Mesenteric fat pad (tissue), 1 donor: Measurements from ENCODE around the gene NKIRAS2. TPM values are rescaled to one million over a fixed set of nuclear protein-coding genes. Genes with fewer than 3 reads are reported as not detected.

Experiments
- DNase-seq: peaks from one replicate; pipeline ENCODE4 v3.0.0-alpha.2; 2020; ENCODE audit warnings: low spot score
- total RNA-seq: library from RNA; stranded (reverse); fragmentation: NEBNext Ultra II Directional; extraction: Animal tissue kit (Norgen Biotek cat#: 25700); gene quantifications from one replicate; pipeline ENCODE4 v1.2.1, GENCODE V29; 2021
- donor health status: DM: yes; HTN: yes; CAD: no.

The NKIRAS2 gene
- total RNA-seq, 1 donor from 2014 or later, result 30.9 TPM

DNA sequence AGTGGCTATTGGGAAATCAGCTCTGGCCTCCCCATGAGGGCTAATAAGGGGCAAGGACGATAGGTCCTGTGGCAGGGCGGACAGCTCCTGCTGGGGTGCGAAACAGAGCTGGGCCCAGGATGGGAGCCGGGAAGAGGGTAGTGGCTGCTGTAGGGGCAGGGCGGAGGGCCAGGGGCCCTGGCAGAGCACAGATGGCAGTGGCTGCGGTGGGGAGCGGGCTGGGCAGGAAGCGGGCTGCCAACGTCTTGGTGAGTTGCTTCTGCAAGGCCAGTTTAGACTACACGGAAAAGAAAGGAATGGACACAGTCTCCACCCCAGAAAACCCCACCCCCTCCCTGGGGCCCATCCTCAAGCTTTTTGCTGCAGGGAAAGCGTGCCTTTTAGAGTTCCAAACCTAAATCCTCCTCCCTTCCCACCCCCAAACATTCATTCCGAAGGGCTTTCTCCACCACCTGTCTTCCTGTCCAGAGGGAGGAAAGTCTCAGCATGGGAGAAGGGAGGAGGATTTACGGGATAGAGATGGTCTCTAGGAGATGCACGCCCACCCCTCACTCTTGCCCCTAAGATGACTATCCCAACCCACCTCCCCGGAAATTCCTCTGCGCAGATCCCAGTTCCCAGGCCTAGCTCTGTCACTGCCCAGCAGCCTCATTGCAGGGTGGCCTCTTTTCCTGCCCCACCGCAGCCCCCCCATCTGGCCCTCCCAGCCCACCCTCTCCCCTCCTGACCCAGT is 7.1 kb downstream of the NKIRAS2 start:
- no peak for DNase-seq

DNA sequence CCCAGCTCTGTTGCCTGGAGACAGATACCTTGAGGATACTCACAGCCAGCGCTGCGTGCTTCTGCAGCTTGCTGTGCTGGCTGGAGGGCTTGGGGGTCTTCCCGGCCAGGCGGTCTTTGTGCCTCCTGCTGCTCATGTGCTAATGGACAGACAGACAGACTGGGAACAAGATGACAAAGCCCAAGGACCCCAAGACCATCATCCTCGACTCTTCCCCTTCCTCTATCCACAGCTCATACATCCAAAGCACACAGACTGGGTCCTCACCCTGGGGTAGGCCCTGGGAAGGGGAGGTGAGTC is 7.7 kb downstream of the NKIRAS2 start:
- DNase-seq, result no peak

DNA sequence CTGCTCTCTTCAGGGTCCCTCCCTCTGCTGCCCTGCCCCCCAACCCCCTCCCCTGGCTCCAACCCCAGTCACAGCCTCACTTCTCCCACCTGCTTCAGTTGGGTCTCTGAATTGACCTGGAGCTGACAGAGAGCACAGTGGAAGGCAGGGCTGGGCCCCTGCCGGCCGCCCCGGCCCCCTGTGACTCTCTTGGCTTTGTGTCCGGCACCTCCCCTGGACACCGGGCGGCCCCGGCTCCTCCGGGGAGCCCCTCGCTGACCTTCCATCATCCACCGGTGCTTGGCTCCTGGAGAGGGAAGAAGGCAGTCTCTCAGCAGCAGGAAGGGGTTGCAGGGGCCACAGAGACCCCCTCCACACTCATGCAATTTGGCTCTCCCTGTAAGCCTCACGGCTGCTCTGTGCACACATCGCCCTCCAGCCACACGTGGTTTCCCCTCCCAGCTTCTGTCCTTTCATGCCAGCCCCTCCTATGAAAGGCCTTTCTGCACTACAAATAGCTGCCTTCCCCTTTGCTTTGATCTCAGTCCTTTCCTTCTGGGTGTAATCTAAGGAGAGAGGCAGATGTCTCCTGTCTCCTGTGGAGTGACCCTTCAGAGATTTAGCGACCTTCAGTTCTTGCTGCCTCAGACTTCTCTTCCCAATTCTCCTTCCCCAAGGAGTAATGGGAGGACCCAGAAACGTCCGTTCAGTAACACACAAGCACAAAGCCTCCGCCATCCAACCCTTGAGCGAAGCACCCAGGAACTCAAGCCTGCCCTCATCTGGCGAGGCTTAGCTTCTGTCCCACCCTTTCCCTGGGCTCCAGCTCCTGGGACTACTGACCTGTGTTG is 8.3 kb downstream of the NKIRAS2 start:
- DNase-seq, result no peak

DNA sequence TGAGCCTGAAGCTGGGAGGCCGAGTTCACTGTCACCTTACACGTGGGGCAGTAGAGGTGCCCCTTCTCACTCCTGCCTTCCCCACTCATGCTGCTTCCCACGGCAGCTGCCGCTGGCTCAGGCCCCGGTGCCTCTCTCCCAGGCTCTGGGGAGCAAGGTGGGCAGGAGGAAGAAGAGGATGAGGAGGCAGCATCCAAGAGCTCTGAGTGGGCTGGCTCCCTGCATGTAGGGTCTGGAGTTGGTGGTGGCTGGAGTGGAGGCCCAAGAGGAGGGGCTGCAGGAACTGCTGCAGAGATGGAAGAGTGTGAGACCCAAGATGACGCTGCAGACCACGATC is 8.9 kb downstream of the NKIRAS2 start:
- no peak for DNase-seq

DNA sequence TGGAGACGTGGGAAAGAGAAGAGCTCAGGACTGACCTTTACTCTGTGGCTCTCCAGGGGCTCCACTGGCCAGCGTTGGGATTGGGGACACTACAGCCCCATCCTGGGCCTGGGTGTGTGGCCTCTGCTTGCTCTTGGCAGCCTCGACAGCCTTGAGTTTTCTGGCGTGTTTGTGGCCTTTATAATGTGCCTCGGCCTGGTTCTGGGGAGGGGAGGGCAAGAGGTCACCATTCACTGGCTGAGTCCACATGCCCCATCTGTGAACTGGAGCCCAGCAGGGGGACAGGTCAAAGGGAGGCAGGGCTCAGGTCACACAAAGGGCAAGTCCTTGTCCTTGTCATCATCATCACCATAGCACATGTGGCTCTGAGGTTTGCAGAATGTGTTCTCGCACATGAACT is 11.7 kb downstream of the NKIRAS2 start:
- no peak for DNase-seq

DNA sequence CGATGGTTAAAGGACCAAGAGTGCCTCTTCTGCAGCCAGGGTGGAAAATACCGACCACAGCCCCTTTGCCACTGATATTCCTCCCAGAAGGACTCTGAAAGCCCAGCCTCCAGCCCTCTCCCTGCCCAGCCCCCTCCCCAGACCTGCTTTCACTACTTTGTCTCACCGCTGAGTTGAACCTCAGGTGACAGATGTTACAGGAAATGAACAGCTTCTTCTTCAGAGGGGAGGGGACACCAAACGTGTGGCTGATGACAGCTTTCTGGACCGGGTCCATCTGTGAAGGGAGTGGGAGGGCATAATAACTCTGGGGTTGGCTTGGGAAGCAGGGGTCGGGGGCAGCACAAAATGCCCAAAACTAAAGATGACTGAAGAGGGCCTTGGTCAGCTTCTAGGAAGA is 14.2 kb downstream of the NKIRAS2 start:
- DNase-seq, result no peak

DNA sequence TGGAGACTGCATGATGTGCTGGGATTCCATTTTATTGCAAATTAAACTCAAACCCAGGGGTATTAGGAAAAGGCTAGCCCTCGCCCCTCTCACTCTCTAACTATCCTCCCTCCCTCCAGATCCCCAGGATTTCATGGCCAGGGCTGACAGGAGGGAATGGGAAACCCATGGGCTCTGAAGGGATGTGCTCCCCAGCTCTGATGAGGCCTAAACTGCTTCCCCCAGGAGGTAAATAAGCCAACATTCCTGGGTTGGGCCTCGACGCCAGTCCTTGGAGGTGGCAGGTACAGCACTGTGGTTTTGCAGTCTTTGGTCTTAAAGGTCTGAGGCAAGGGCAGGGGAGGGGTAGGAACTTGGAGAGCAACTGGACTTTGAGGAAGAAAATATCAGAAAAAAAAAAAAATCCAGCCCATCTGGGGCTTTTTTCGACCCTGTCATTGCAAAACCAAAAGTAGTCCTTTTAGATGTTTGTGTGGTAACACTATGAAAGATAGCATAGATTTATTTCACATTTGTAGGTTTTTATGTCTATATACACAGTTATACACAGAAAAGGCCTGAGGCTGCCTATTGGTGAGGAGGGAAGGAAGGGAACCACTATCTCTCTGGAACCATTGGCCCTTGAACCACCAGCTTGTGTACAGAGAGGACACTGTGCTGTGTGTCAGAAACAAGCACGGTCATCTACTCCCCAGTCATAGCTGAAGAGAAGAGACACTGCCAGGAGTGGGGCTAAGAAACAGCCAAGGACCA is 18.5 kb downstream of the NKIRAS2 start:
- no peak for DNase-seq

DNA sequence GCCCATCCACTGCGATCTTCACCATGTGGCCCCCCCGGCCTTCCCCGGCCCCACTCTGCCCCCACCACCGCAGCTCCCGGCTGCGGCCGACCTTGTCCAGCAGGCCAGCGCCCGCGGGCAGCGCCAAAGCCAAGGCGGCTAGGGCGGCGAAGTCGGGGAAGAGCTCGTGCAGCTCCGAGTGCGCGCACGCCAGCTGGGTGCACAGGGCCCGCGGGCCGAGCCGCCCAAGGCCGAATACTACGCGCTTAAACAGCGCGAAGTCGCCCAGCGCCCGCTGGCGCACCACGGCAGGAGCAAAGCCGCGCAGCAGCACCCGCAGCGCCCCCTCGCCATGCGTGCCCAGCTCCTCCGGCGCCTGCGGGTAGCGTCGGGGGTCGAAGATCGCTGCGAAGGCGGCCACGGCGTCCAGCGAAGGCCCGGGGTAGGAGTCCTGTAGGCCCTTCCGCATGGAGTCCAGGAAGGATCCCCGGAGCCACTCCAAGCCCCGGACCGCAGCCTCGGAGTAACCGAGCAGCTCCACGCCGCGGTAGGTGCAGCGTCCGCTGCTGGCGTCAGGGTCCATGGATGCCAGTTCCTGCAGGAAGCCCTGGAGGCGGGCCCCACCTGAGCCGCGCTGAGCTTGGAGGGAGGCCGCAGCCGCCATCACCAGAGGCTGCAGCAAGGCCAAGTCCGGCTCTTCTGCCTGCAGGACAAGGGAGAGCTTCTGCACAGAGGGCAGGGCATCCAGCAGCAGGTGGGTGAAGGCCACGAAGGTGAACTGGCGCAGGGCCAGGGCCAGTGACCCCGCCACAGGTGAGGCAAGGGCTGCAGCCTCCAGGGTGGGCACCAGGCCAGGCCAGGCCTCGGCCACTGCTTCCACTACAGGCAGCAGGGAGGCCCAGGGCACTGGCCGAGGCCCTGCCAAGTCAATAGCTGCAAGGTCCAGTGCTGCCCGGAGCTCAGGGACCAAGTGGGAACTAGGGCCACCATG is 20.2 kb downstream of the NKIRAS2 start:
- no peak for DNase-seq

DNA sequence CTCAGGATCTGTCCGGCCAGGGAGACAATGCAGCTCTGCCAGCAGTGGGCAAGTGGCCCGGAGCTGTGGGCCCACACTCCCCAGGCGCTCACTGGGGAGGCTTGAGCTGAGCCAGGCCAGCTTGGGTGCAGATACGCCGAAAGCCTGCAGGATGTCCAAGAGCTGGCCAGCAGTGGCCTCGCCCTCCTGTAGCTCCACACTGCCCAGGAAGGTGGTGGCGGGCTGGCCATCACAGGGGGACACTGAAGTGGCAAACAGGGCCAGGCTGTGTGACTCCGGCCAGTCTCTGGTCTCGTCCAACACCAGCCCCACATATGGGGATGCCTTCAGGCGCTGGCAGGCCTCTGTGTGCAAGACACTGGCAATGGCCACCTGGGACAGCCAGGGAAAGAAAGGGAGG is 20.9 kb downstream of the NKIRAS2 start:
- DNase-seq, result no peak

DNA sequence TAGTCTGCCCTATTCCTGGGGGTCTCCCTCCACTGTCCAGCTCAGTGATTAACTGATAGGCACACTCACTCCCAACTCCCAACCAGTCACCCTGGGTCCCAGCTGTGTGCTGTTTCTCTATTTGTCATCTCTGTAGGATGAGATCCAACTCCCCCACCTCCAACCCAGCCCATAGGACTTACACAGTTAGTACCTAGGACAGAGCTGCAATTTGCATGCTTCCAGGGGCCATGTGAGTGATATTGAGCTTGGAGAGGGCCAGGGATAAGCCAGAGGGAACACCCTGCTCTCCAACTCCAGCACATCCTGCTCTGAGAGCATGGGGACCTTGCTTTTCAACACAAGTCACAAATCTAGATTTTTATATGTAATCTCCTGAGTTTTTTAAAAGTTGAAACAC is 21.7 kb downstream of the NKIRAS2 start:
- no peak for DNase-seq

DNA sequence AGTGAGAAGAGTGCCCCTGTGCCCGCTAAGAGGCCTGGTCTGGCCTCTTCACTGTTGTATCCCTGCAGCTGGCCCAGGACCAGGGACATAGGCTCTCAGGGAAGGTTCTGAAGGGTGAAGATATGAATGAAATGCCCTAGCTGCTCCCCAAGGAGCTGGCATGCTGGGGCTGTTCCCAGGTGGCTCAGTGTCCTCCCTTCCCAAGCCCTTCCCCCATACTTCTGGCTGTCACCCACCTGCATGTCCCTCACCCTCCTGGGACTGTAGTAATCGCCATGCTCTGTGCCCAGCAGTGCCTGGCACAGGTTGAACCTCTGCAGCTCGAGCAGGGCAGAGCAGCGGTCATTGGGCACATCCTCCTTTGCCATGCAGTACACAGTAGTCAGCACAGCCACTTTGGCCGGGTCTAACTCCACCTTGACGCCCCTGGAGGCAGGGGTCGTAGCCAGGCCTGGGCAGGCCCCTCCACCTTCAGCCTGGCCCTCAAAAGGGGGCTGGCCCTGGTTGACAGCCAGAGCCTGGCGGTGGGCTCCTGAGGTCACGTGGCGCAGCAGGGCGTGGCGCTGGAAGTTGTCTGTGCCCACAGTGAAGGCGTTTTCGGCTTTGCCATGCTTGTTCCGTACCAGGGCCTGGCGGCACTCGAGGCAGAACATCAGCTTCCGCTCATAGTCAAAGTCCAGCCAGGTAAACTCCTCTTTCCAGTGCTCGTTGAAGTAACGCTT is 22.9 kb downstream of the NKIRAS2 start:
- no peak for DNase-seq

DNA sequence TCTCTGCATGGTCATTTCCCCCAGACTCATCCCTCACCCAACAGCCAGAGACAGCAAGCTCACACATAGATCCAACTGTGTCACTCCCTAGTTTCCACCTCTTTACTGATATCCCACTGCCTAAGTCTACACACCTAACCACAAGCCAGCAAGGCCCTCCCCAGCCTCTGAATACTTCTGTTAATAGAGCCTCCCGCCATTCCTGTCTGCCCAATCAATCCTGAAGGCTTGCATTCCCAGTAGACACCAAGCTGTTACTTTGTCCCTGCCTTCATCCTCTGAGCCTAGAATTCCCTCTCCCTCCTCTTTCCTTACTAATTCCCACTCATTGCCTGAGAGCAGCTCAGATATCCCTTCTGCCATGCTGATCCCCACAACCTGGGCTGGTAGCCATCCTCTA is 25.8 kb downstream of the NKIRAS2 start:
- no peak for DNase-seq

DNA sequence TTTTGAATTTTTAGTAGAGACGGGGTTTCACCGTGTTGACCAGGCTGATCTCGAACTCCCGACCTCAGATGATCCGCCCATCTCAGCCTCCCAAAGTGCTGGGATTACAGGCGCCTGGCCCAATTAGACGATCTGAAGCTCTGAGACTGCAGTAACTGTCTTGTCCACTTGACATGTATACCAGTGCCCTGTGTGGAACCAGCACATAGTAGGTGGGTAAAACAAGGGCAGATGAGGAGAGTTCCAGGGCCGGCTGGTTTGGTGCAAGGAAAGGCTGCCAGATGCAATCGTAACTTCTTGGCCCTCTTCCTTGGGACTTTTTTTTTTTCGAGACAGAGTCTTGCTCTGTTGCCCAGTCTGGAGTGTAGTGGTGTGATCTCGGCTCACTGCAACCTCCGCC is 27.5 kb downstream of the NKIRAS2 start:
- no peak for DNase-seq

DNA sequence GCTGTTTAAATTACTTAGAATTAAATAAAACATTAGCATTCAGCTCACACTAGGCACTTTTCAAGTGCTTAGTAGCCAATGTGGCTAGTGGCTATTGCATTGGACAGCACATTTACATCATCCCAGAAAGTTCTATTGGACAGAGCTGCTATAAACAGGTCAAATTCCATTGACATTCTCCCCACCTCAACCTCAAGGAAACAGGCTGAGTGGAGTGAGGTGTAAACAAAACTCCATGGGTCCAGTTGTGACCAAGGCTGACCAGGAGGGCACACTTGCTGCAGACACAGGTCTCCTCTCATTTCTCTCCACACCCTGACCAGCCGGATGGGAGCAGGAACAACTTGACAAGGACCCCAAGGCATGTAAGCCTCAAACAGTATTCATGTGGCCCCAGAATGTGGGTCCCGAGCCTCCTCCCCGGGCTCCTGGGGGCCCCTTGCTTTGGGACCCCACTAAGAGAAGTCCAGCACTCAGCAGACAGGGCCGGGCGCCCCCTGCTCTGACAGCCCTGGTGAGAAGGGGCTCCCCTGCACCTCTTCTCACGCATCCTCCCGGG is 30.0 kb downstream of the NKIRAS2 start:
- DNase-seq, result no peak

DNA sequence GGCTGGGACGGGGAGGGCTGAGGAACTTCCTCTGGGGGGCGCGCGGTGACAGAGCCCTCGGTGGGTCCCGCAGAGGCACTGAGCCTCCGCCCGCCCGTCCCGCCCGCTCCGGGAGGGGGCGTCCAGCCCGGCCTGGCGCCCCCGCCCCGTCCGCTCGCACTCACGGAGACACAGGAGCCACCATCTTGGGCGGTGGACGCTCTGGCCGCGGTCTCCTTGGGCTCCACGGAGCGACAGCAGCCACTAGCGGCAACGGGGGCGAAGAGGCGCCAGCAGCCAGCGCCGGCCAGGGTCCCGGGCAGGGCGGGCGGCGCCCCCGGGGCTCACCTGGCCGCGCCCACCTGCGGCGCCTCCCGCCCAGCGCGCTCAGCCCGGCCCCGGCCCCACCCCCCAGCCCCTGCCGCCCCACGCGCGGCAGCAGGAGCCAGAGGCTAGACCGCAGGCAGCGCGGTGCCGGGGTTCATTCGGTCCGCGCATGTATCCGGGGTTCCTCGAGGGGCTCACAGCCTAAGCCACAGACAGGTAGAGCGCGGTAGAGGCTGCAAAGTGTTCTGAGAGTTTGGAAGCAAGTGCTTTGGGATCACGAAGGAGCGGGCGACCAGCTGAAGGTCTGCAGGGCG is 30.6 kb downstream of the NKIRAS2 start, which contains the start of gene C17orf113:
Gene C17orf113, minus strand, starts transcription at position 209 of the 620 bp plus-strand sequence. CDS start 7,225 bp downstream, outside the sequence.
- DNase-seq, result peak; percentile 90

DNA sequence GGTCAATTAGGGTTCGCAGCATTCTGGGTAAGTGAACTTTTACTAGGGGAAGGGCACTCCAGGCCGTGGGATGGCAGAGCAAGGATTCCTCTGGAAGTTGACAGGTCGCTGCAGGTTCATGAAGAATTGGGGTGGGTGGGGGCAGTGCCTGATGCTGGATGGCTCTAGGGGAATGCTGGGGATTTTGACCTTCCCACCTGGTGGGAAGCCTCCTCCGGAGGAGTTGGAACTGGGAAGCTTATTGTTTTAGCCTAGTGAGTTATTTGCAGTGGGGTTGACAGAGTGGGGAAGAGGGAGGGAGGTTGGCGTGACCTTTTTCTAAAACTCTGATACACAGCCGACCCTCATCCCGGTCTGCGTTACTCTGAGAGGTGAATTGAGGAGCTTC is 31.1 kb downstream of the NKIRAS2 start:
- no peak for DNase-seq

DNA sequence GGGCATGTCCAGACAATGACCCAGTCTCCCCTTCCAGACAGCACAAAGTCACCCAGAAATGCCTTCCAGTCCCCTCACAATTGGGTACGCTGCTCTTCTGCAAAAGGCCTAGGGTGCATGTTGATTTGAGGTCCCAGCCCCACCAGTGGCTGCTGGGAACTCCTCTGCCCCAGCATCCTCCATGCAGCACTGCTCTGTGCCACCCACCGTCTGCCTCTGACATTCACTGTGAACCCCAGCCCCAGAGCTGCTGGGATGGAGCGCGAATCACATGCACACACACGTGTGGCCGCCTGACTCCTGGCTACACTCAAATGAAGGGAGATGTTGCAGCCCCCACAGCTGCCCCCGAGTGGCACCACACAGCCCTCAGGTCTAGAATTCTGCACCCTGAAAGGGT is 31.8 kb downstream of the NKIRAS2 start:
- no peak for DNase-seq

DNA sequence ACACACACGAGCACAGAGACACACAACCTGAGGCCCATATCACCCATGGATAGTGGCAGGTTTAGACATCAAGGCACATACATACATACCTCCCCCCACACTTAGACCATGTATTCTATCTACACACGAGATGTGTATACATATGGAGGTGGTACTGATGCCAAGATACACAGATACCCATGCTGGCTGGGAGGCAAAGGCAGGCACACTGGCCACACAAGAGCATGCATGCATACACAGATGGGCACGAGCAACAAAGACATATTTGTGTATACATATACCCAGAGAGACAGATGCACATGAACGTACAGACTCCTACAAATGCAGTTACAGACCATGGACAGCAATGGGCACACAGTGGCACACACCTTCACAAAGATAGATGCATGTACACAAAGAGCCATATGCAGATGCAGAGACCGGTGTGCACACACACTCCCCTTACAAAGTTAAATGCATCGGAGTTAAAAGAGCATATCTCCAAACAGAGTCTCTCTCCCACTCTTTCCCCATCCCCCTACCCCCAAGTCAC is 32.5 kb downstream of the NKIRAS2 start:
- DNase-seq, result no peak
